Calu3 (cell line): ENCODE results near the gene DISP3. TPM values are rescaled to one million over a fixed set of nuclear protein-coding genes. Genes with fewer than 3 reads are reported as not detected.

Experiments
- total RNA-seq: library from RNA; stranded (reverse); gene quantifications from 2 replicates; pipeline ENCODE4 v1.2.3, GENCODE V29; 2022

The DISP3 gene
- total RNA-seq, 1 experiment from 2014 or later: 1.3 TPM

Other genes with a start within 250 kb of the DISP3 start
- gene MTOR, start 216.6 kb upstream of the DISP3 start, total RNA-seq: 36.1 and 40.2 TPM in 2 replicates
- 13.7 and 14.1 TPM in 2 replicates for gene UBIAD1, start 206.0 kb upstream of the DISP3 start, total RNA-seq
- gene FBXO2, start 175.3 kb downstream of the DISP3 start, total RNA-seq: 3.3 and 4.0 TPM in 2 replicates
- gene FBXO44, start 175.7 kb downstream of the DISP3 start, total RNA-seq: 9.8 and 10.1 TPM in 2 replicates
- 3.0 and 3.9 TPM in 2 replicates for gene FBXO6, start 185.0 kb downstream of the DISP3 start, total RNA-seq
- gene MAD2L2, start 202.0 kb downstream of the DISP3 start, total RNA-seq: 19.2 and 23.4 TPM in 2 replicates
- gene DRAXIN, start 212.6 kb downstream of the DISP3 start, total RNA-seq: not detected in 2 replicates